SK-N-SH treated with all-trans-retinoic acid at 6 μM for 48 hours (cell line): Measurements from ENCODE around the gene B3GLCT.
A peak's percentile ranks its signal among the peaks of the same experiment; 100 is the strongest.
"Not testable (repeated sequence)": the region's sequence is repeated elsewhere in the genome, so short reads cannot be mapped to it uniquely, and the experiment has no call there.

Source experiments
- ATAC-seq: fragments of 200-7000 bp; cut with Tn5 transposase; 3 replicates; pipeline ENCODE4 v1.9.1; 2020; ENCODE audit warnings: mild to moderate bottlenecking, moderate library complexity
- ARNTL ChIP-seq: fragments of 450-650 bp; formaldehyde crosslinking; IDR thresholded peaks from 2 replicates; pipeline ENCODE4 v1.5.0; 2020; ENCODE audit warnings: low read depth, mild to moderate bottlenecking, moderate library complexity, borderline replicate concordance
- CREB5 ChIP-seq: fragments of 250-450 bp; sonication (Bioruptor Pico); IDR thresholded peaks from 2 replicates; pipeline ENCODE4 v1.5.1; 2020; ENCODE audit warnings: low read depth, mild to moderate bottlenecking, moderate library complexity
- CSDC2 ChIP-seq: fragments of 250-450 bp; sonication (Bioruptor Pico); IDR thresholded peaks from 2 replicates; pipeline ENCODE4 v1.5.0; 2020; ENCODE audit warnings: mild to moderate bottlenecking, moderate library complexity
- CSRNP3 ChIP-seq: fragments of 250-450 bp; sonication (Bioruptor Pico); IDR thresholded peaks from 2 replicates; pipeline ENCODE4 v1.5.1; 2021; ENCODE audit warnings: mild to moderate bottlenecking, moderate library complexity
- ESRRG ChIP-seq: fragments of 250-450 bp; sonication (Bioruptor Pico); IDR thresholded peaks from 2 replicates; pipeline ENCODE4 v1.6.1; 2021; ENCODE audit warnings: mild to moderate bottlenecking
- ISL1 ChIP-seq: fragments of 250-450 bp; sonication (Bioruptor Pico); IDR thresholded peaks from 2 replicates; pipeline ENCODE4 v2.1.2; 2022; ENCODE audit warnings: mild to moderate bottlenecking, moderate library complexity
- OSR1 ChIP-seq: fragments of 250-450 bp; sonication (Bioruptor Pico); IDR thresholded peaks from 2 replicates; pipeline ENCODE4 v1.8.0; 2022; ENCODE audit warnings: moderate library complexity, mild to moderate bottlenecking, inconsistent platforms
- PATZ1 ChIP-seq: fragments of 250-450 bp; sonication (Bioruptor Pico); IDR thresholded peaks from 2 replicates; pipeline ENCODE4 v1.8.0; 2020; ENCODE audit warnings: mild to moderate bottlenecking, moderate library complexity, borderline replicate concordance
- POU6F1 ChIP-seq: fragments of 250-450 bp; sonication (Bioruptor Pico); IDR thresholded peaks from 2 replicates; pipeline ENCODE4 v1.8.0; 2021; ENCODE audit warnings: low read depth, mild to moderate bottlenecking, moderate library complexity, borderline replicate concordance
- PPARA ChIP-seq: fragments of 250-450 bp; sonication (Bioruptor Pico); IDR thresholded peaks from 2 replicates; pipeline ENCODE4 v1.5.0; 2020; ENCODE audit warnings: mild to moderate bottlenecking, borderline replicate concordance
- RARB ChIP-seq: fragments of 250-450 bp; sonication (Bioruptor Pico); IDR thresholded peaks from 2 replicates; pipeline ENCODE4 v1.8.0; 2021; ENCODE audit warnings: mild to moderate bottlenecking, moderate library complexity
- SNAI2 ChIP-seq: fragments of 250-450 bp; sonication (Bioruptor Pico); IDR thresholded peaks from 2 replicates; pipeline ENCODE4 v1.5.0; 2020; ENCODE audit warnings: mild to moderate bottlenecking, moderate library complexity
- TCF4 ChIP-seq: fragments of 250-450 bp; sonication (Bioruptor Pico); IDR thresholded peaks from 2 replicates; pipeline ENCODE4 v1.8.0; 2021; ENCODE audit warnings: mild to moderate bottlenecking, moderate library complexity, borderline replicate concordance
- TOX ChIP-seq: fragments of 250-450 bp; sonication (Bioruptor Pico); IDR thresholded peaks from 2 replicates; pipeline ENCODE4 v1.8.0; 2021; ENCODE audit warnings: mild to moderate bottlenecking, moderate library complexity, borderline replicate concordance
- ZC3H10 ChIP-seq: fragments of 250-450 bp; sonication (Bioruptor Pico); IDR thresholded peaks from 2 replicates; pipeline ENCODE4 v1.5.1; 2021; ENCODE audit warnings: mild to moderate bottlenecking, moderate library complexity
- ZFP3 ChIP-seq: fragments of 250-450 bp; sonication (Bioruptor Pico); IDR thresholded peaks from 2 replicates; pipeline ENCODE4 v1.5.0; 2020; ENCODE audit warnings: mild to moderate bottlenecking, moderate library complexity
- ZNF565 ChIP-seq: fragments of 450-650 bp; formaldehyde crosslinking; conservative IDR thresholded peaks from 2 replicates; pipeline ENCODE4 v1.5.0; 2020; ENCODE audit warnings: low read depth, mild to moderate bottlenecking, moderate library complexity
- ZNF70 ChIP-seq: fragments of 450-650 bp; formaldehyde crosslinking; IDR thresholded peaks from 2 replicates; pipeline ENCODE4 v1.5.0; 2020; ENCODE audit warnings: mild to moderate bottlenecking, moderate library complexity
- ZNF8 ChIP-seq: fragments of 450-650 bp; formaldehyde crosslinking; IDR thresholded peaks from 2 replicates; pipeline ENCODE4 v1.5.0; 2020; ENCODE audit warnings: mild to moderate bottlenecking, moderate library complexity

Gene B3GLCT

GRCh38 chr13:31175847-31176532, 23.8 kb upstream of the B3GLCT start:
- peak; percentile 30; the same call in 1 of the 3 replicates for ATAC-seq
- no peak for TF ChIP-seq CSDC2 (CRISPR knock-in tag)
- no peak for TF ChIP-seq PPARA (CRISPR knock-in tag)
- no peak for TF ChIP-seq ZFP3 (CRISPR knock-in tag)
- no peak for TF ChIP-seq ISL1
- TF ChIP-seq SNAI2 (CRISPR knock-in tag), result no peak
- no peak for TF ChIP-seq CREB5 (CRISPR knock-in tag)

GRCh38 chr13:31177813-31178495, 21.8 kb upstream of the B3GLCT start:
- not testable (repeated sequence) for ATAC-seq

- no peak for ATAC-seq
- no peak for TF ChIP-seq ZFP3 (CRISPR knock-in tag)
- TF ChIP-seq ZNF8 (CRISPR knock-in tag), result no peak
- TF ChIP-seq ZNF565 (CRISPR knock-in tag), result no peak
Observed at GRCh38 chr13:31179241-31179640, 20.5 kb upstream of the B3GLCT start.

- TF ChIP-seq CSRNP3 (CRISPR knock-in tag), result no peak
- no peak for TF ChIP-seq ZFP3 (CRISPR knock-in tag)
- TF ChIP-seq ZNF565 (CRISPR knock-in tag), result no peak
- no peak for TF ChIP-seq RARB (CRISPR knock-in tag)
- TF ChIP-seq ZNF70 (CRISPR knock-in tag), result no peak
- TF ChIP-seq OSR1 (CRISPR knock-in tag), result no peak
- no peak for TF ChIP-seq ZC3H10
- ATAC-seq, result no peak
Observed at GRCh38 chr13:31179754-31180153, 20.0 kb upstream of the B3GLCT start.

- no peak for TF ChIP-seq PATZ1 (CRISPR knock-in tag)
- no peak for TF ChIP-seq ESRRG (CRISPR knock-in tag)
- TF ChIP-seq ZNF70 (CRISPR knock-in tag), result no peak
- TF ChIP-seq TCF4 (CRISPR knock-in tag), result no peak
- TF ChIP-seq, all 23 proteins: peak for 0
- no peak for ATAC-seq
Observed at GRCh38 chr13:31182987-31183386, 16.8 kb upstream of the B3GLCT start.

GRCh38 chr13:31184451-31184850, 15.3 kb upstream of the B3GLCT start:
- no peak for TF ChIP-seq ZNF8 (CRISPR knock-in tag)
- TF ChIP-seq RARB (CRISPR knock-in tag), result no peak
- no peak for TF ChIP-seq TOX
- TF ChIP-seq POU6F1 (CRISPR knock-in tag), result no peak
- TF ChIP-seq ZNF70 (CRISPR knock-in tag), result no peak
- TF ChIP-seq ARNTL (CRISPR knock-in tag), result no peak
- TF ChIP-seq OSR1 (CRISPR knock-in tag), result no peak
- no peak for TF ChIP-seq CREB5 (CRISPR knock-in tag)
- no peak for TF ChIP-seq SNAI2 (CRISPR knock-in tag)
- TF ChIP-seq CSRNP3 (CRISPR knock-in tag), result no peak
- ATAC-seq, result no peak
